Measurements from ENCODE around the gene ZBTB7C. TPM values are rescaled to one million over a fixed set of nuclear protein-coding genes. Genes with fewer than 3 reads are reported as not detected.

ZBTB7C gene
- polyA plus RNA-seq, 6 donors from 2014 or later: not detected

DNA sequence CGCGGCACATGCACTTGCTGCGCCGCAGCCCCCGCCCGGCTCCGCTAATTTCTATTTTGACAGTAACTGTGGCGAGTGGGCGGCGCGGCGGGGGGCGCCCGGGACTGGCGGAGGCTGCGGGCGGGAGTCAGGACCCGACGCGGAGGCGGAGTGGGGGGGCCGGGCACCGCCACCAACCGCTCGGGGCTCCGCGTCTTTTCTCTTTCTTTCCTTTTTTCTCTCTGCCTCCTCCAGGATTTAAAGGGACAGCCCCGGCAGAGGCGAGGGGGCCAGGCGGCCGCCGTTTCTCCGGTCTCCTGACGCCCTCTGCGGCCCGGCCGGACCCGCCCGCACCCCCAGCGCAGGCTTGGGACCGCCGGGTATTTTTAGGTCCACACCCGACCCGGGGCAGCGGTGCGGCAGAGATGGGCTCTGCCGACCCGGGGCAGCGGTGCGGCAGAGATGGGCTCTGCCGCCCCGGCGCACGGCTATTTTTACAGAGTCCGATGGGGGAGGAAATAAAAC is 460 bp upstream of the ZBTB7C start:
- H3K36me3 Mint-ChIP-seq: peaks cover 4 to 12% of the 10 kb centered on the region in 2 donors
- peaks cover 68 to 70% (median 70%) of the 10 kb centered on the region in 3 donors for H3K27me3 Mint-ChIP-seq
- no peak for DNase-seq
- H3K9me3 Mint-ChIP-seq: peaks cover 0 to 19% (median 3%) of the 10 kb centered on the region in 7 donors
- H3K27ac Mint-ChIP-seq: no peak overlapping the region
- H3K4me3 Mint-ChIP-seq: peak overlapping the region; percentile 25 to 80 (median 56)
- peaks cover 0 to 18% (median 7%) of the 10 kb centered on the region in 3 donors for H3K4me1 Mint-ChIP-seq
- ATAC-seq (ENCODE audit: low read depth in 2 of 2): no peak

DNA sequence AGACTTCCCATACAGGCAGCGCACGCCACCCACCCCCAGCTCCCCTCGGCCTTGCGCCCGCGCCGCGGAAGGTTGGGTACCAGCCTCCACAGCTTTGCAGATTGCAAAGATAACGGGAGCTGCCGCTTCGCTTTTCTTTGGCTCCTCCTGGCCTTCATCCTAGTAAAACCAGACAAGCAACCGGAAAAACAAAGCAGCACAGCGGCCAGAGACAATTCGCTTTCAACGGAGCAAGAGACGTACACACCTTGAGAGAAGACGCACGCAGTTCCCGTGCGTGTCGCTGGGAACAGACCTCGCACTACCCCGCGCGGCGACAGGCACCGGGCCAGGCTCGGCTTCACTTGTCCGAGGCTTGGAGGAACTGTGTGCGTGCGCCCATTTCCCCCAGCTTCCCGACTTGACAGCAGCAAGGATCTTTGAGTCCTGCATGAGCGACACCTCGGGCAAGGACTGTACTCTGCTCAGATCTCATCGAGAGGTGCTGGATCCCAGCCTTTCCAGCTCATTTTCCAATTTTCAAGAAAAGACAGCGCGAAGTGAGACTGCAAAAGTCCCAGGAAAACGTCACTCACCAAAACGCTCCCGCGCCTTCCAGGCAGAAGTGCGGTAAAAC is 964 bp downstream of the ZBTB7C start:
- Mint-ChIP-seq H3K36me3 (peaks cover 0 to 4% of the 10 kb centered on the region in 2 donors), H3K27me3 (peaks cover 62 to 67% (median 66%) of the 10 kb centered on the region in 3 donors), H3K27ac (no peak overlapping the region), H3K4me3 (peak overlapping the region; percentile 56 to 91 (median 78)), H3K9me3 (peaks cover 0 to 4% (median under 1%) of the 10 kb centered on the region in 7 donors), H3K4me1 (peaks cover 0 to 18% (median 7%) of the 10 kb centered on the region in 3 donors)
- DNase-seq: no peak
- no peak for ATAC-seq (ENCODE audit: low read depth in 2 of 2)

DNA sequence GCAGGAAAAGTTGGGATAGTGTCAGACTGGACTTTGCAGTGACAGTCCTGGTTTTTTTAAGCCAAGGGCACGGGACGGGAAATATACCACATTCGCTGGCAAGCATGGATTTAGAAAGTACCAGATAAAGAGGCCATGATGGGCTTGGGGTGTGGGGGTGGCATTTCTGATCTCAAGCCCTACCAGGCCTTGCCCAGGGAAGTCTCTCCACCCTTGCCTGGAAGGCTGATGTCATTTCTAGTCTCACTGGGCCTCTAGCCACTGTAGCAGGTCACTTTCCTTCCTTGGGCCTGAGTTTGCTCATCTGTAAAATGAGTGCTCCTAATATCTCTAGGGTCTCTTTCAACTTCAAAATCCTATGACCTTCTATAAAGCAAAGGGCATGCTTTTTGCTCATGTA is 1.8 kb downstream of the ZBTB7C start:
- Mint-ChIP-seq H3K27me3 (peaks cover 67 to 68% (median 67%) of the 10 kb centered on the region in 3 donors), H3K4me1 (peaks cover 0 to 18% (median 7%) of the 10 kb centered on the region in 3 donors), H3K4me3 (peak overlapping the region in 7 of 8 donors; percentile 11 to 79 (median 58)), H3K9me3 (peaks cover 0 to 7% (median 0%) of the 10 kb centered on the region in 7 donors), H3K27ac (no peak overlapping the region), H3K36me3 (peaks cover 0 to 3% of the 10 kb centered on the region in 2 donors)
- DNase-seq: no peak
- ATAC-seq (ENCODE audit: low read depth in 2 of 2): no peak

DNA sequence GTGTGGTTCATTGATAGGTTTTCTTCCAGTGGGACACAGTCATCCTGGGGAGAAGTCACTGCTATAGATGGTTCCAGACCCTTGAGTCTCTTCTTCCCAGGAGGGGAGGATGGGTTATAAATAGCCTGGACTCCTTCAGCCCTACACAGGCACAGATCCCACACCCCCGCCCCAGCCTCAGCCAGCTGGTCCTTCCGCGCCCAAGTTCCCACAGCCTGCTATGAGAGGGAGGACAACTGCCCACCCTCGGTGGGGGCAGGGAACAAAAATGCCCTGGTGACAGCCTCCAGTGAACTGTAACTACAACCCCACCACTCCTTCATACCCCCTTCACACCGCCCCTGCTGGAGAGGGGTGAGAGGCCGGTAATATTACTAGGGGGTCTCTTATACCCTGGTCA is 3.2 kb downstream of the ZBTB7C start:
- DNase-seq (no peak), ATAC-seq (ENCODE audit: low read depth in 2 of 2) (no peak)
- no peaks in the 10 kb centered on the region for H3K36me3 Mint-ChIP-seq
- H3K27ac Mint-ChIP-seq: no peak overlapping the region
- H3K4me1 Mint-ChIP-seq: peaks cover 0 to 15% (median 7%) of the 10 kb centered on the region in 3 donors
- no peak overlapping the region for H3K4me3 Mint-ChIP-seq
- peaks cover 0 to 7% (median 0%) of the 10 kb centered on the region in 7 donors for H3K9me3 Mint-ChIP-seq
- peaks cover 60 to 66% (median 62%) of the 10 kb centered on the region in 3 donors for H3K27me3 Mint-ChIP-seq

DNA sequence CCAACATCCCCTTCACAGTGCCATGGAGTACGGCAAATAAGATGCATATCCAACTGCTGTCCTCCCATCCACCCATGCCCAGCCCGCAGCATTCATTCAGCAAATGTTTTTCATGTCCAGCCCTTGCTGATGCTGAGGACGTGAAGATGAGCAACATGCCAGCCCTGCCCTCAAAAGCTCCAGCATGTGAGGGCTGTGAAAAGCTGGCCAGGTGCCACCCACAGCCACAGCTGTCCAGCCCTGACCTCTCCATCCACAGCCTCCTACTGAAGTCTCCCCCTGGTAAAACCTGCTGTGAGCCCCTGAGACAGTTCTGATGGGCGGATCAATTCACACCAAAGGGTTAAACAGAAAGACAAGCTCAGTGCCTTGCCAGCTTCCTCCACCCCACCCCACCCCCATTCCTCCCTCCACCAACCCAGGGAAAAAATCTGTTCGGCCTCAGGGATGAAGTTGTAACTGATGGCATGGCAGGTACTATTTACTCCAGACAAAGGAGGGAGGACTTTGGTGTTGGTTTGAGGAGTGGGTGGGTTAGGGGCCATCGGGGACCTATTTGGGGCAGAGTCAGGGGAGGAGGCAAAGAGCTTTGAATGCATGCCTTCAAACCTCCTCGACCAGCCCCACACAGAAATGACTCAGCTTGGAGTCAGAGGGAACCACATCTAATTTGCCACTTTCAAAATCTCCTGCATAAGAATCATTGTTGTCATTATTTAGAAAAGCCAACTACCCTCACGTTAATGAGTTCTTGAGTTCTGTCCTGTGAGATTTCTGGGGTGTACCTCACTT is 4.3 kb downstream of the ZBTB7C start:
- DNase-seq (no peak), ATAC-seq (ENCODE audit: low read depth in 2 of 2) (no peak)
- Mint-ChIP-seq H3K4me1 (peaks cover 0 to 9% (median 7%) of the 10 kb centered on the region in 3 donors), H3K27ac (no peak overlapping the region), H3K27me3 (peaks cover 63 to 66% (median 64%) of the 10 kb centered on the region in 3 donors), H3K9me3 (peaks cover 0 to 7% (median 0%) of the 10 kb centered on the region in 7 donors), H3K36me3 (no peaks in the 10 kb centered on the region), H3K4me3 (peak overlapping the region in 2 of 8 donors; percentile 10 to 29)

DNA sequence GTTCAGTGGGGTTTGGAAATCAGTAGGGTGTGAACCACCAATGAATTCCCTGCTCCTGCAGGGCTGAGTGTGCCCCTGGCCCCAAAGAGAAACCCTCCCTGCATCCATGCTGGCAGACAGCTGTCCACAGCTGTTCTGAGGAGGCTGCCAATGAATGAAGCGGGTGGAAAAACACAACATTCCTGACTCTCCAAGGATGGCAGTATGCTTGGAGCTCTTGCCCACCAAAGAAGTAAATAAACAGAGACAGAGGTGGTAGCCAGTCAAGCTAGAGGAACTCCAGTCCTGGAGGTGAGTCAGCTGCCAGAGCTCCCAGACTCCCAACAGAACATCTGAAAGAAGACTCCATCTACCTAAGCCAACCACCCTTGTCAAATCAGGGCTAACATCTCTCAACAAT is 6.2 kb downstream of the ZBTB7C start:
- Mint-ChIP-seq H3K36me3 (no peaks in the 10 kb centered on the region), H3K4me3 (no peak overlapping the region), H3K9me3 (peaks cover 0 to 7% (median 0%) of the 10 kb centered on the region in 7 donors), H3K27me3 (peaks cover 67 to 71% (median 70%) of the 10 kb centered on the region in 3 donors), H3K4me1 (peaks cover 0 to 4% (median 2%) of the 10 kb centered on the region in 3 donors), H3K27ac (no peak overlapping the region)
- DNase-seq (no peak), ATAC-seq (ENCODE audit: low read depth in 2 of 2) (no peak)

DNA sequence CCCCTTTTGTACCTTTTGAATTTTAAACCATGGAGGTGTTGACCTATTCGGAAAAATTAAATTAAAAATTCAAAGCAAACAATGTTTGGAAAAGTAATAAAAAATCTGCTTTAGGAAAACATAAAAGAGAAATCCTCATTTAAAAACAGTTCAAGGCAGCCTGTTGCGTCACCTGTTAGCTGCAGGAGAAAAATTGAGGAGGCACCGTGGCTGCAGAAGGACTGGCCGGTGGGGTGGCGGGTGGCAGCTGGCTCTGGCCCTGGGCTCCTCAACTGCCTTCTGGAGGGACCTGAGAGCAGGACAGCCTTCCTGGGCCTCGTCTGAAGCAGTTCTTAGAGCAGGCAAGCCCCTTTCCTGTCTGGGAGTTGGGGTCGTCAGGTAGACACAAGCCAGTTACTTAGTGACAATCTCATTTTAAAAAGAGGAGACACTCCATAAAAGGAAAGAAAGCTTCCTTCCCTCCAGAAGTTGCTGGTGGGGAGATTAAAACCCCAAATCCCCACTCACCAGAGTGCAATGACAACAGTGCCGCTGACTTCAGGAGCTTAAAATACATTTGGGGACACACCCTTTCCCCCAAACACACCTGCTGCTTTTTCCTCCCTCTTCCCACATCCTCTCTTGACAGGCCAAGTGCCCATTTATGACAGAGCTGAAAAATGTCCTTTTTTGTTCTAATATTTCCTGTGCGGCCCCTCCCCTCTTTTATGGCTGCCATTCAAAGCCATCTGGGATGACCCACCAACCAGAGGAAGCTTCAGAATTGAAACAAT is 9.7 kb downstream of the ZBTB7C start:
- H3K27me3 Mint-ChIP-seq: peaks cover 65 to 75% (median 68%) of the 10 kb centered on the region in 3 donors
- peaks cover 0 to 7% (median 0%) of the 10 kb centered on the region in 7 donors for H3K9me3 Mint-ChIP-seq
- ATAC-seq (ENCODE audit: low read depth in 2 of 2): no peak

DNA sequence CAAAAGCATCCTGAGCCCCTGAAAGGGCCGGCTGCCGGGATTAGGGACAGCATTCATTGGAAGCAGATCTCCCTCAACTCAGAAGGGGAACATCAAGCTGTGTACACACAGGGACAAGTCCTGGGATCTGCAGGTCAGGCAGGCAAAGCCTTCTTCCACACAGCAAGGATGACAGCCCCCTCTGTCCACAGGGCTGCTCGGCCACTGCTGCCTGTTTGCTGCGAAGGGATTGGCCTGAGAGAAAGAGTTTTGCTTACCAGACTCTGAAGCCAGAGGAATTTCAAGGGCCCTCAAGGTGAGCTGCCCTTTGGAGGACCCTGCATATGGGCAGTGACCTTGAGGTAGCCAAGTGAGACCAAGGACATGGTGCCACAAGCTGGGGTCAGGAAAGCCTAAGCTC is 11.1 kb downstream of the ZBTB7C start:
- no peaks in the 10 kb centered on the region for H3K4me1 Mint-ChIP-seq
- H3K36me3 Mint-ChIP-seq: no peaks in the 10 kb centered on the region
- DNase-seq: no peak
- H3K27me3 Mint-ChIP-seq: peaks cover 59 to 81% (median 69%) of the 10 kb centered on the region in 3 donors
- no peak overlapping the region for H3K27ac Mint-ChIP-seq
- no peak overlapping the region for H3K4me3 Mint-ChIP-seq
- ATAC-seq (ENCODE audit: low read depth in 2 of 2): no peak
- peaks cover 0 to 3% (median 0%) of the 10 kb centered on the region in 7 donors for H3K9me3 Mint-ChIP-seq

More for the DNA sequence above, 9.7 kb downstream of the ZBTB7C start:
- Mint-ChIP-seq H3K36me3 (no peaks in the 10 kb centered on the region), H3K4me1 (no peaks in the 10 kb centered on the region), H3K27ac (no peak overlapping the region), H3K4me3 (peak overlapping the region in 1 of 8 donors; percentile 61)
- no peak for DNase-seq

DNA sequence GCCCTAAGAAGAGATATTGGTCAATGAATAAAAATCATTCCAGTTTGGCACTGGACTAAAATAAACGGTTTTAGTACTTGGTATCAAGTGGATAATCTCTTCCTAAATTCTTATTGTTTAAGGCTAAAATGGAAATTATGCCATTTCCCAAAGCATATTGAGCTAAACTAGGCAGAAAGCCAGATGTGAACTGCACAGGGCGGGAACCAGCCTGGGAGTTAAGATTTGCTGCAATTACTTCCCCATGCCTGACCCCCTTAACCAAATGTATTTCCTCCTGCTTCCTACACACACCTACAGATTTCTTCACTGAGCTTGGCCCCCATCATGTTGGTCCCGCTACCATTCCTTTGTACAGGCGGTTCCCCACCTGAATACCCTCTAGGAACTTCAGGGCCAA is 12.2 kb downstream of the ZBTB7C start:
- no peak overlapping the region for H3K4me3 Mint-ChIP-seq
- H3K27ac Mint-ChIP-seq: no peak overlapping the region
- H3K36me3 Mint-ChIP-seq: no peaks in the 10 kb centered on the region
- DNase-seq (no peak), ATAC-seq (ENCODE audit: low read depth in 2 of 2) (no peak)
- H3K27me3 Mint-ChIP-seq: peaks cover 64 to 72% (median 65%) of the 10 kb centered on the region in 3 donors
- H3K4me1 Mint-ChIP-seq: no peaks in the 10 kb centered on the region
- H3K9me3 Mint-ChIP-seq: no peaks in the 10 kb centered on the region

DNA sequence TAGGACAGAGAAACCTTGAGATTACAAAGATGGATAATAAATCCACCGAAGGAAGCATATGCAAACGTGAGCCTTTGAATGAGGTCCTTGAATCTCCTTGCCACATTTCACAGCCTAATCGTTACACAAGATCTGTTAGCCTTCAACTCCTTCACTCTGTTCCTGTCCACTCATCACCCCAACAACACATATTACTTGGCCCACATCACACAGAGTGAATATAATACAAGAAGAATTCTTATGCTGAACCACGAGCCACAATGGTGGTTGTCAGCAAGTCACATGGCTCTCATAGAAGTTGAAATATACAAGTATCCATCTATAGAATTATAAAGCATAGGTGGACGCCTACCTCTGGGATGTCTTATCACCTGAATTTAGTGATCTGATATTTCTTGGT is 12.6 kb downstream of the ZBTB7C start:
- DNase-seq (no peak), ATAC-seq (ENCODE audit: low read depth in 2 of 2) (no peak)
- H3K4me1 Mint-ChIP-seq: no peaks in the 10 kb centered on the region
- H3K27me3 Mint-ChIP-seq: peaks cover 64 to 72% (median 65%) of the 10 kb centered on the region in 3 donors
- peaks cover 0 to under 1% (median 0%) of the 10 kb centered on the region in 7 donors for H3K9me3 Mint-ChIP-seq
- no peak overlapping the region for H3K4me3 Mint-ChIP-seq
- H3K36me3 Mint-ChIP-seq: no peaks in the 10 kb centered on the region
- no peak overlapping the region for H3K27ac Mint-ChIP-seq

DNA sequence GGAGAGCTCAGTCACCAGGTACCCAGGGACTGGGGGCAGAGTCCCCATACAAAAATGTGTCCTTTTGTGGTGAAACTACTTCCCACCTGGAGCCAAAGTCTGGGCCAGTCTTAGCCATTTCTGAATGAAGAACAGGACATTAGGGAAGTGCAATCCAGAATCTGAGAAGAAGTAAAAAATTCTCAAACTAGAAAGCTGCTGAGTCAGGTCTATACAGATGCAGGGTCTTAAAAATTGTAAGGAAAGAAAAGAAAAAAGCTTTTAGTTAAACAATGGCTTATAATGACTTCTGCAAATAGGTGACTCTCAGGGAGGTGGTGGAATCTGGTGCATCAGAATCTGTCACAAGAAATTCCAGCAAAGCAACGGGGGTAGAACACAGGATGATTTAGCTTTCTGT is 13.5 kb downstream of the ZBTB7C start:
- ATAC-seq (ENCODE audit: low read depth in 2 of 2) (no peak), DNase-seq (no peak)
- Mint-ChIP-seq H3K27me3 (peaks cover 65 to 76% (median 70%) of the 10 kb centered on the region in 3 donors), H3K9me3 (peaks cover 0 to 2% (median 0%) of the 10 kb centered on the region in 7 donors), H3K36me3 (no peaks in the 10 kb centered on the region), H3K4me1 (no peaks in the 10 kb centered on the region), H3K27ac (no peak overlapping the region), H3K4me3 (no peak overlapping the region)

DNA sequence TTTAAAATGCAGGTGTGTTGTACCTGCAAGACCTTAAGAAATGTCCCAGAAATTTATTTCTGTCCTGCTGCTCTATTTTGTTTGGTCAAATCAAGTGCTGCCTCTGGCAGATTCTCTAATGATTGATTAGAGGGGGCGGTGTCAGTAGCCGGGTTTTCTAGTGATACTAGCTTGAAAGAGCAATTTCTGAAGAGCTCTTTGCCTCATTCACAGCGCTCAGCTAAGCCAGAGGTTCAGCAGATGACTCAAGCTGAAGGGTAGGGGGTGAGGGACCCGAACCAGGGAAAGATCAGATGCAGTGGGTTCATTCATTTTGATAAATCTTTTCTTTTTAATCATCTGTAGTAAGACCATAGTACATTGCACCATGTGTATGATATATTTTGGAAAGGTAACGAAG is 15.0 kb downstream of the ZBTB7C start:
- Mint-ChIP-seq H3K4me3 (no peak overlapping the region), H3K27me3 (peaks cover 59 to 71% (median 67%) of the 10 kb centered on the region in 3 donors), H3K9me3 (peaks cover 0 to 2% (median 0%) of the 10 kb centered on the region in 7 donors), H3K27ac (no peak overlapping the region), H3K36me3 (no peaks in the 10 kb centered on the region), H3K4me1 (no peaks in the 10 kb centered on the region)
- ATAC-seq (ENCODE audit: low read depth in 2 of 2) (no peak), DNase-seq (no peak)

DNA sequence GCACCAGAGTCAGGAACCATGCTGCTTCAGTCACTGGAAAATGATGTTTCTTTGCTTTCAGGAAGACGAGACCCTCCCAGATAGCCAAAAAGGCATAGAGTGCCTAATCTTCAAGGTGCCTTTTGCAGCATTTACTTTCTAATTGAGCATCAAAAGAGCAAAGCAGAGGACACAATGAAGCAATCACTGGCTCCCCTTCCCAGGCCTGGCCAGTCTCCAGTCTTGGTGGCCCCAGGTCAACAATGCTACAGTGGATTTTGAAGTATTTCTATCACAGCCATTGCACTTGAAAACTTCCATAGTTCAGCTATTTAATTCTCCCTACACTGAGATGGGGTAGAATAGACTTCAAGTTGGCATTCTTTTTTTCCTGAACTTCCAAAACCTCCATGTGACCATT is 15.4 kb downstream of the ZBTB7C start:
- H3K27me3 Mint-ChIP-seq: peaks cover 63 to 70% (median 67%) of the 10 kb centered on the region in 3 donors
- no peak overlapping the region for H3K27ac Mint-ChIP-seq
- no peaks in the 10 kb centered on the region for H3K4me1 Mint-ChIP-seq
- no peaks in the 10 kb centered on the region for H3K36me3 Mint-ChIP-seq
- DNase-seq (no peak), ATAC-seq (ENCODE audit: low read depth in 2 of 2) (no peak)
- no peak overlapping the region for H3K4me3 Mint-ChIP-seq
- H3K9me3 Mint-ChIP-seq: peaks cover 0 to 2% (median 0%) of the 10 kb centered on the region in 7 donors
